Smooth muscle cell (in vitro differentiated cells): ENCODE measurements around the gene STXBP3. TPM values are rescaled to one million over a fixed set of nuclear protein-coding genes. Genes with fewer than 3 reads are reported as not detected.

ENCODE experiments used
- DNase-seq: peaks from one replicate; lab custom pipeline; 2025; ENCODE audit not compliant: unreplicated experiment; lab: John Stamatoyannopoulos, UW
- H2AFZ ChIP-seq: fragments of 200-600 bp; sonication (generic); 2 replicates; pipeline ENCODE4 v1.6.0; 2016; ENCODE audit warnings: antibody characterized with exemption, low read depth, mild to moderate bottlenecking
- H3F3A ChIP-seq: fragments of 200-600 bp; sonication (generic); 2 replicates; pipeline ENCODE4 v1.6.0; 2017; ENCODE audit warnings: antibody characterized with exemption, low read depth
- H3K27ac ChIP-seq: fragments of 200-600 bp; sonication (generic); 2 replicates; pipeline ENCODE4 v1.5.1; 2016; ENCODE audit warnings: low read depth, mild to moderate bottlenecking
- H3K27me3 ChIP-seq: fragments of 200-600 bp; sonication (generic); 2 replicates; pipeline ENCODE4 v1.6.1; 2016; ENCODE audit warnings: low read depth, mild to moderate bottlenecking
- H3K36me3 ChIP-seq: fragments of 200-600 bp; sonication (generic); 2 replicates; pipeline ENCODE4 v1.5.1; 2016; ENCODE audit warnings: low read depth
- H3K4me1 ChIP-seq: fragments of 200-600 bp; sonication (generic); 2 replicates; pipeline ENCODE4 v1.5.1; 2016; ENCODE audit warnings: low read depth
- H3K4me2 ChIP-seq: fragments of 200-600 bp; sonication (generic); 2 replicates; pipeline ENCODE4 v1.6.0; 2016; ENCODE audit warnings: mild to moderate bottlenecking
- H3K4me3 ChIP-seq: fragments of 200-600 bp; sonication (generic); 2 replicates; pipeline ENCODE4 v1.5.1; 2016; ENCODE audit warnings: mild to moderate bottlenecking
- H3K79me2 ChIP-seq: fragments of 200-600 bp; sonication (generic); 2 replicates; pipeline ENCODE4 v1.6.0; 2016; ENCODE audit warnings: low read depth, mild to moderate bottlenecking
- H3K9ac ChIP-seq: fragments of 200-600 bp; sonication (generic); 2 replicates; pipeline ENCODE4 v1.6.0; 2016; ENCODE audit warnings: low read depth
- H3K9me3 ChIP-seq: fragments of 200-600 bp; sonication (generic); replicated peaks from 2 replicates; pipeline ENCODE4 v1.5.1; 2016; ENCODE audit warnings: low read depth
- H4K20me1 ChIP-seq: fragments of 200-600 bp; sonication (generic); 2 replicates; pipeline ENCODE4 v1.6.0; 2016; ENCODE audit warnings: low read depth
- WGBS: methylation state at CpG from one replicate; pipeline ENCODE4 v1.1.7; 2016; ENCODE audit warnings: low lambda C conversion rate; 5-methylcytosine and 5-hydroxymethylcytosine counted together
- polyA plus RNA-seq: library from polyadenylated mRNA; unstranded; fragments of >200 nt; fragmentation: Nextera tagmentation; extraction: Ambion mirVana; gene quantifications from 2 replicates; pipeline ENCODE4 v1.2.1, GENCODE V29; 2016
- total RNA-seq: library from RNA; depleted of rRNA; stranded (reverse); fragments of >200 nt; gene quantifications from 2 replicates; pipeline ENCODE4 v1.2.3, GENCODE V29; 2014
- TF ChIP-seq, protein P1 (sequence below): fragments of 200-600 bp; sonication (generic); IDR thresholded peaks from 2 replicates; pipeline ENCODE4 v1.5.1; 2017; ENCODE audit warnings: borderline replicate concordance, mild to moderate bottlenecking, antibody characterized with exemption; ENCODE audit not compliant: insufficient read depth, poor library complexity, severe bottlenecking

The STXBP3 gene
- total and polyA plus RNA-seq, 2 experiments from 2014 or later = 27.9 to 69.8 TPM

DNA sequence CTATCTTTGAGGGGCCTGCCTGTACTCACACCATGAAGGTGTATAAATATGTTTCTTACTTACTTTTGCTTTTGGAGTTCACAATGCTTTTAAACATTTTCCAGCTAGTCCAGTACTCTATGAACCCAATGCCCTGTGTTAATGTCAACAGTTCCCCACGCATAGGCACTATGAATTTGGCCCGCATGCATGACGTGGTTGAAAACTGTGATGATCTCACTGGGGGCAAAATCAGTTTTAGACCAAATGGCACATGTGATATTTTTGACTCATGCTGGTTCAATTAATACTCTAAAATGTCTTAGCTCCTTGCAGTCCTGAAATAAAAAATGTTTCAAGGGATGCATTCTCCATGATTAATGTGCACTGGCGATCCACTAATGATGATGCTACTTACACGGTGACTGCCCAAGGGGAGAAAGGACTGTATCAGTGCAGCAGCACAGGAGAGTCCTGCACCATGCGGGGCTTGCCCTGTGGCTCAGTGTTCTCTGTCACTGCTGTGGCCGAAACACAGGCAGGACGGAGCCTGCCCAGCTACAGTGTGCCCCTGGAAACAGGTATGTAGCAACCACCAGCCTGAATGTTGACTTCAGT lies 18.0 kb upstream of the STXBP3 start:
- H3K4me1 ChIP-seq = no peaks in the 10 kb centered on the region
- H2AFZ ChIP-seq = no peak overlapping the region
- TF ChIP-seq, protein P1, sequence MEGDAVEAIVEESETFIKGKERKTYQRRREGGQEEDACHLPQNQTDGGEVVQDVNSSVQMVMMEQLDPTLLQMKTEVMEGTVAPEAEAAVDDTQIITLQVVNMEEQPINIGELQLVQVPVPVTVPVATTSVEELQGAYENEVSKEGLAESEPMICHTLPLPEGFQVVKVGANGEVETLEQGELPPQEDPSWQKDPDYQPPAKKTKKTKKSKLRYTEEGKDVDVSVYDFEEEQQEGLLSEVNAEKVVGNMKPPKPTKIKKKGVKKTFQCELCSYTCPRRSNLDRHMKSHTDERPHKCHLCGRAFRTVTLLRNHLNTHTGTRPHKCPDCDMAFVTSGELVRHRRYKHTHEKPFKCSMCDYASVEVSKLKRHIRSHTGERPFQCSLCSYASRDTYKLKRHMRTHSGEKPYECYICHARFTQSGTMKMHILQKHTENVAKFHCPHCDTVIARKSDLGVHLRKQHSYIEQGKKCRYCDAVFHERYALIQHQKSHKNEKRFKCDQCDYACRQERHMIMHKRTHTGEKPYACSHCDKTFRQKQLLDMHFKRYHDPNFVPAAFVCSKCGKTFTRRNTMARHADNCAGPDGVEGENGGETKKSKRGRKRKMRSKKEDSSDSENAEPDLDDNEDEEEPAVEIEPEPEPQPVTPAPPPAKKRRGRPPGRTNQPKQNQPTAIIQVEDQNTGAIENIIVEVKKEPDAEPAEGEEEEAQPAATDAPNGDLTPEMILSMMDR = no peak
- WGBS = 87% methylated on average over 8 of the region's 8 CpGs
- H3K9ac ChIP-seq = no peak overlapping the region
- no peaks in the 10 kb centered on the region for H3K9me3 ChIP-seq
- H3K4me3 ChIP-seq = no peak overlapping the region
- no peaks in the 10 kb centered on the region for H3K79me2 ChIP-seq
- H3K27ac ChIP-seq = no peak overlapping the region
- H4K20me1 ChIP-seq = no peaks in the 10 kb centered on the region
- H3K27me3 ChIP-seq = no peaks in the 10 kb centered on the region
- no peak overlapping the region for H3K4me2 ChIP-seq
- no peaks in the 10 kb centered on the region for H3K36me3 ChIP-seq
- no peak for DNase-seq
- H3F3A ChIP-seq = no peaks in the 10 kb centered on the region

DNA sequence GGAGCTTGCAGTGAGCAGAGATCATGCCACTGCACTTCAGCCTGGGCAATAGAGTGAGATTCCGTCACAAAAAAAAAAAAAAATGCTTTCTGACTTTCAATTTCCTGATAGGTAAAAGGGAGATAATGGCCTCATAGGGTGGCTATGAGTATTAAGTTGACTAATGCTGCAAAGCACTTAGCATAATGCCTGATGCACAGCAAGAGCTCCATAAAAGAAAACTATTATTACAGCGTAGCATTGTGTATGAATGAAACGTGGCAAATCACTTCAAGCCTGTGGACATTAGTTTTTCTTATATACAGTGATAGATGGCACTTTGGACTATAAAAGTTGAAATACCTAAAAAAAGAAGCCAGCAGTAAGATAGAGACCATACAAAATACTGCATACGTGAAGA lies 17.0 kb upstream of the STXBP3 start:
- Histone ChIP-seq H3K9me3 (no peaks in the 10 kb centered on the region), H3K36me3 (no peaks in the 10 kb centered on the region), H3K9ac (no peak overlapping the region), H3F3A (no peaks in the 10 kb centered on the region), H3K27me3 (no peaks in the 10 kb centered on the region), H2AFZ (no peak overlapping the region), H4K20me1 (no peaks in the 10 kb centered on the region), H3K4me2 (no peak overlapping the region), H3K79me2 (no peaks in the 10 kb centered on the region), H3K27ac (no peak overlapping the region), H3K4me1 (no peaks in the 10 kb centered on the region), H3K4me3 (no peak overlapping the region)
- DNase-seq = no peak
- WGBS = 93% methylated on average over 4 of the region's 4 CpGs
- TF ChIP-seq, protein P1 = no peak

DNA sequence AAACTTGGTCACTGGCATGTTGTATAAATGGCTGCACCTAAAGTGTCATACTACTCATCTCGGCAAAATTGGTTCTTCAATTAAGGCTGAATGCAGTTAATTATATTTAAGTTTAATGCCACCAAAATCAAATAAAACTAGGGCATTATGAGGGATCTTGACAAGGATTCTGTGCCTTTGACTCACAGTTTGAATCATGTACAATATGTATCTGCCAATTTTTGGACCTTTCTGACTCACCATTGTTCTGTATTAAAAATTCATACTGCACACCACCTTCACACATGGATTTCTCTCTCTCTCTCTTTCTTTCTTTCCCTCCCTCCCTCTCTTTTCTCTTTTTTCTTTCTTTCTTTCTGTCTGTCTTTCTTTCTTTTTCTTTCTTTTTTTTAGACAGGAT lies 14.1 kb upstream of the STXBP3 start:
- Histone ChIP-seq H2AFZ (no peak overlapping the region), H4K20me1 (no peaks in the 10 kb centered on the region), H3K27ac (no peak overlapping the region), H3K9ac (no peak overlapping the region), H3K79me2 (no peaks in the 10 kb centered on the region), H3K4me3 (no peak overlapping the region), H3F3A (no peaks in the 10 kb centered on the region), H3K4me2 (no peak overlapping the region), H3K9me3 (no peaks in the 10 kb centered on the region), H3K27me3 (no peaks in the 10 kb centered on the region), H3K4me1 (no peaks in the 10 kb centered on the region), H3K36me3 (no peaks in the 10 kb centered on the region)
- TF ChIP-seq, protein P1 = no peak
- whole genome bisulfite sequencing = 90% methylated on average over 1 of the region's 1 CpG
- DNase-seq = no peak

DNA sequence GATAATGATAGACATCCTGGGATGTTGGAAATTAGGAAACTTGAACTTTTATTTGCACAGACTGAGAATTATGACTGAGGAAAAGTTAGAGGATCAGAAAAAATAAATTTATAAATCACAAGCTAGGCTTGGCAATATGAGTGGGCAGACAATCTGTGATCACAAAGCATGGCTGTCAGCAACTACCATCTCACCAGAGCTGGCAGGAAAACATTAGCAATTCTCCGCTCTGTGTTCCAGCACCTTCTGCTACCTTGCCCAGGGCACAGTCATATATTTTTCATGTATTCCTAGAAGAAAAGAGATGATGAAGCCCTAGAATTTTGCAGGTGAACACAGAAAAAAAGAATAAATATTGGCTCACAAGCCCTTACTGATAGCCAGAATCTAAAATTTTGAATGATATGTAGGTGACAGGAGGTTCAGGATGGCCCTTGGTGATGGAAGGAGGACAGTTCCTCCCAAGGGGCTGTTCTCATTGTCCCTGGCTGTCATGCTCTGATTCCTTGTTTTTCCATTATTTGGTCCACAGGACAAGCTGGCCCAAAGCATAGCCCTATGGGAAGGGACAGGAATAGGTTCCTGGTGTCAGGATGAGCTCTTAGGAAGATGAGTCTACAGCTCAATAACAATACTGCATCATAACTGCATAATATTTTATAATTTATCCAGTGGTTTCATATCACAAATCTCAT lies 12.2 kb upstream of the STXBP3 start:
- H3K27me3 ChIP-seq = no peaks in the 10 kb centered on the region
- no peak overlapping the region for H3K27ac ChIP-seq
- H3K79me2 ChIP-seq = no peaks in the 10 kb centered on the region
- no peaks in the 10 kb centered on the region for H3K4me1 ChIP-seq
- H3F3A ChIP-seq = no peaks in the 10 kb centered on the region
- H3K4me3 ChIP-seq = no peak overlapping the region
- no peaks in the 10 kb centered on the region for H3K9me3 ChIP-seq
- TF ChIP-seq, protein P1 = no peak
- no peak overlapping the region for H2AFZ ChIP-seq
- no peak overlapping the region for H3K9ac ChIP-seq
- no peaks in the 10 kb centered on the region for H3K36me3 ChIP-seq
- WGBS = 90% methylated on average over 1 of the region's 1 CpG
- no peak overlapping the region for H3K4me2 ChIP-seq
- no peak for DNase-seq
- H4K20me1 ChIP-seq = no peaks in the 10 kb centered on the region
